IPS-18a (cell line): ENCODE results near the gene C6orf120.
"Not testable (repeated sequence)": the region's sequence is repeated elsewhere in the genome, so short reads cannot be mapped to it uniquely, and the experiment has no call there.

Source experiments
- H3K27ac ChIP-seq: one replicate; pipeline ENCODE4 v1.5.1; 2013; ENCODE audit warnings: low read length
- H3K27me3 ChIP-seq: one replicate; pipeline ENCODE4 v1.6.1; 2013; ENCODE audit warnings: mild to moderate bottlenecking, low read length; ENCODE audit not compliant: control insufficient read depth, insufficient read depth
- H3K36me3 ChIP-seq: one replicate; pipeline ENCODE4 v1.6.1; 2013; ENCODE audit warnings: low read depth, low read length; ENCODE audit not compliant: control insufficient read depth
- H3K4me1 ChIP-seq: one replicate; pipeline ENCODE4 v1.6.1; 2013; ENCODE audit warnings: low read depth, low read length; ENCODE audit not compliant: control insufficient read depth
- H3K4me3 ChIP-seq: one replicate; pipeline ENCODE4 v1.5.1; 2013; ENCODE audit warnings: low read length
- H3K9ac ChIP-seq: one replicate; pipeline ENCODE4 v1.6.1; 2013; ENCODE audit warnings: mild to moderate bottlenecking, low read length, moderate library complexity
- H3K9me3 ChIP-seq: one replicate; pipeline ENCODE4 v1.6.1; 2013; ENCODE audit warnings: low read depth, low read length; ENCODE audit not compliant: control insufficient read depth

C6orf120 gene

GRCh38 chr6:169685860-169686259, 16.1 kb upstream of the C6orf120 start:
- Histone ChIP-seq H3K27ac (no peak overlapping the region), H3K4me3 (no peak overlapping the region), H3K27me3 (no peaks in the 10 kb centered on the region), H3K4me1 (no peaks in the 10 kb centered on the region), H3K9me3 (peaks cover 7% of the 10 kb centered on the region), H3K36me3 (peaks cover 28% of the 10 kb centered on the region), H3K9ac (no peak overlapping the region)

- peaks cover 28% of the 10 kb centered on the region for H3K36me3 ChIP-seq
These were observed 12.6 kb upstream of the C6orf120 start for GRCh38 chr6:169689287-169689686.

GRCh38 chr6:169691260-169691659, 10.7 kb upstream of the C6orf120 start:
- no peaks in the 10 kb centered on the region for H3K4me1 ChIP-seq
- H3K27ac ChIP-seq: no peak overlapping the region
- peaks cover 27% of the 10 kb centered on the region for H3K36me3 ChIP-seq
- H3K9me3 ChIP-seq: peaks cover 2% of the 10 kb centered on the region
- no peak overlapping the region for H3K9ac ChIP-seq
- H3K4me3 ChIP-seq: no peak overlapping the region
- H3K27me3 ChIP-seq: no peaks in the 10 kb centered on the region

More at GRCh38 chr6:169689287-169689686, 12.6 kb upstream of the C6orf120 start:
- Histone ChIP-seq H3K4me3 (no peak overlapping the region), H3K27ac (no peak overlapping the region), H3K9me3 (peaks cover 7% of the 10 kb centered on the region), H3K9ac (no peak overlapping the region), H3K27me3 (no peaks in the 10 kb centered on the region), H3K4me1 (no peaks in the 10 kb centered on the region)

- Histone ChIP-seq H3K36me3 (peaks cover 19% of the 10 kb centered on the region), H3K4me3 (no peak overlapping the region), H3K4me1 (no peaks in the 10 kb centered on the region), H3K9ac (no peak overlapping the region), H3K27ac (no peak overlapping the region), H3K9me3 (no peaks in the 10 kb centered on the region), H3K27me3 (no peaks in the 10 kb centered on the region)
These were observed 9.4 kb upstream of the C6orf120 start for GRCh38 chr6:169692516-169692915.

GRCh38 chr6:169695131-169695530, 6.8 kb upstream of the C6orf120 start:
- Histone ChIP-seq H3K4me3 (no peak overlapping the region), H3K27ac (no peak overlapping the region), H3K9me3 (no peaks in the 10 kb centered on the region), H3K4me1 (peaks cover under 1% of the 10 kb centered on the region), H3K36me3 (peaks cover 7% of the 10 kb centered on the region), H3K9ac (no peak overlapping the region), H3K27me3 (no peaks in the 10 kb centered on the region)

- not testable (repeated sequence) for H3K36me3 ChIP-seq, H3K4me3 ChIP-seq, H3K9me3 ChIP-seq, H3K27ac ChIP-seq, H3K9ac ChIP-seq, H3K27me3 ChIP-seq
- H3K4me1 ChIP-seq: peaks cover 10% of the 10 kb centered on the region
These were observed 4.8 kb upstream of the C6orf120 start for GRCh38 chr6:169697115-169697514.

GRCh38 chr6:169700296-169700695, 1.6 kb upstream of the C6orf120 start:
- peak overlapping the region; percentile 93 for H3K4me3 ChIP-seq

GRCh38 chr6:169701311-169701953, 494 bp upstream of the C6orf120 start:
- peak overlapping the region; percentile 93 for H3K4me3 ChIP-seq
- peaks cover 12% of the 10 kb centered on the region for H3K36me3 ChIP-seq
- H3K9me3 ChIP-seq: no peaks in the 10 kb centered on the region
- peaks cover 23% of the 10 kb centered on the region for H3K4me1 ChIP-seq
- peak overlapping the region; percentile 89 for H3K9ac ChIP-seq
- H3K27me3 ChIP-seq: no peaks in the 10 kb centered on the region
- peak overlapping the region; percentile 27 for H3K27ac ChIP-seq

More at GRCh38 chr6:169700296-169700695, 1.6 kb upstream of the C6orf120 start:
- no peaks in the 10 kb centered on the region for H3K9me3 ChIP-seq
- H3K27me3 ChIP-seq: no peaks in the 10 kb centered on the region
- H3K27ac ChIP-seq: no peak overlapping the region
- H3K4me1 ChIP-seq: peaks cover 23% of the 10 kb centered on the region
- H3K36me3 ChIP-seq: peaks cover 9% of the 10 kb centered on the region
- H3K9ac ChIP-seq: no peak overlapping the region

- Histone ChIP-seq H3K27ac (peak overlapping the region; percentile 80), H3K9ac (peak overlapping the region; percentile 89), H3K27me3 (no peaks in the 10 kb centered on the region), H3K4me3 (peak overlapping the region; percentile 93), H3K36me3 (peaks cover 19% of the 10 kb centered on the region), H3K4me1 (peaks cover 23% of the 10 kb centered on the region), H3K9me3 (no peaks in the 10 kb centered on the region)
These were observed 917 bp downstream of the C6orf120 start for GRCh38 chr6:169702840-169703246.

- Histone ChIP-seq H3K4me3 (no peak overlapping the region), H3K9ac (no peak overlapping the region), H3K36me3 (peaks cover 53% of the 10 kb centered on the region), H3K4me1 (peaks cover 13% of the 10 kb centered on the region), H3K27ac (no peak overlapping the region), H3K9me3 (no peaks in the 10 kb centered on the region), H3K27me3 (no peaks in the 10 kb centered on the region)
These were observed 5.8 kb downstream of the C6orf120 start for GRCh38 chr6:169707772-169708171.

GRCh38 chr6:169709293-169709692, 7.4 kb downstream of the C6orf120 start:
- no peak overlapping the region for H3K4me3 ChIP-seq
- no peaks in the 10 kb centered on the region for H3K27me3 ChIP-seq
- no peaks in the 10 kb centered on the region for H3K4me1 ChIP-seq
- H3K9ac ChIP-seq: no peak overlapping the region
- no peak overlapping the region for H3K27ac ChIP-seq
- peaks cover 62% of the 10 kb centered on the region for H3K36me3 ChIP-seq
- no peaks in the 10 kb centered on the region for H3K9me3 ChIP-seq

GRCh38 chr6:169710009-169710408, 8.1 kb downstream of the C6orf120 start:
- no peak overlapping the region for H3K9ac ChIP-seq

More at GRCh38 chr6:169710009-169710408, 8.1 kb downstream of the C6orf120 start:
- Histone ChIP-seq H3K9me3 (no peaks in the 10 kb centered on the region), H3K27ac (no peak overlapping the region), H3K4me3 (no peak overlapping the region), H3K36me3 (peaks cover 66% of the 10 kb centered on the region), H3K27me3 (no peaks in the 10 kb centered on the region), H3K4me1 (no peaks in the 10 kb centered on the region)
